ENCODE measurements around the gene BCAR1. TPM values are rescaled to one million over a fixed set of nuclear protein-coding genes. Genes with fewer than 3 reads are reported as not detected.

The BCAR1 gene
- total RNA-seq, 1 donor from 2014 or later, result 39.5 TPM

DNA sequence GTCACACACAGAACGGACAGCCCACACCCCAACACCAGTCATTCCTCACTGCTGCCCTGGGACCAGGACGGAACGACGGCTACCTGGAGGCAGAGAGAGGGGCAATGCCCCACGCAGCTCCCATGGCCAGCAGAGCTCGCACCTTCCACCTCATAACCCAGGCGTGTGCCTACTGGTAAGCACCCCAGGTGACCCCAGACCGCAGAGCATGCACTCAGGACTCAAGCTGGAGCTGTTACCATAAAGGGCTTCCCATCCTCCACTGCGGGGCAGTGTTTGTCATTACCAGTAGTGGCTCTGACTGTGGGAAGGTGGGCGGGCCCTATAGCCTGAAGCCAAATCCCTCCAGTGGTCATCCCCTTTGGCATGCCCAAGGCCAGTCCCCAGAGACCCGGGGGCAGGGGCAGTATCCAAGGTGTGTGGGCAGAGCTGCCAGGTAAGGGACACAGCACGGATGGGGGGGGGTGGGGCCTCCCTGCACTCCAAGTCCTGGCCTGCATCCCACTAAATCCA lies 4.7 kb upstream of the BCAR1 start:
- Histone ChIP-seq H3K9me3 (no peaks in the 10 kb centered on the region), H3K36me3 (no peaks in the 10 kb centered on the region), H3K27ac (peak overlapping the region; percentile 88), H3K4me1 (peaks cover 80% of the 10 kb centered on the region), H3K4me3 (peak overlapping the region in 1 of 2 donors; percentile 30), H3K27me3 (no peaks in the 10 kb centered on the region)
- TF ChIP-seq POLR2A (IDR thresholded peaks at IDR 0.05) (no peak), CTCF (IDR thresholded peaks at IDR 0.05) (no peak), POLR2AphosphoS5 (IDR thresholded peaks at IDR 0.05; ENCODE audit: insufficient read depth in 1 of 2, low read depth in 1 of 2) (no peak)
- DNase-seq (ENCODE audit: extremely low spot score in 2 of 2), result no peak
- intact Hi-C loops (cut with DNase I), result no loop called here

DNA sequence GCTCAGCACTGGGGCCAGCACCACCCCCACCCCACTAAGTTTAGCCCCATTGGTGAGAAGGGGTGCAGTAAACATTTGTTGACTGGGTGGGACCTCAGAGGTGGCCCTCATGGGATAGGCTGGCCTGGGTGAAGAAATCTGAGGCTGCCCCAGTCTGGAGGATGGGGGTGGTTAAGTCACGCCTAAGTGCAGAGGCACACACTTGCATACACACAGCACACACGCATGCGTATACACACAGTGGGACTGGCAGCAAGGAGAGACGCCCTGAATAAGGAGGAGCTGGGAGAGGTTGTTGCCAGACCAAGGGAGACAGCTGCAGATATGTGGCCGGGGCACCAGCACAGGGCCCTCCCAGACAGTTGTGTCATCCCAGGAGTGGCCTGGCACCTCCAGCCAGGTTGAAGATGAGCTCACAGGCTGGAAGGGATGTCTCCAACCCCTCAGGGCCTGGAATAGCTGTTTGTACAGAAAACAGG lies 3.0 kb upstream of the BCAR1 start:
- intact Hi-C loops (cut with DNase I), result loop anchor here (5.0 kb wide), 1 partner anchor 48 kb away; no protein-coding TSS in a partner anchor
- peak overlapping the region; percentile 88 for H3K27ac ChIP-seq
- no peak for DNase-seq (ENCODE audit: extremely low spot score in 2 of 2)

GRCh38 chr16:75252946-75253911 lies 1.8 kb upstream of the BCAR1 start:
- H3K36me3 ChIP-seq, result no peaks in the 10 kb centered on the region
- peaks cover 93% of the 10 kb centered on the region for H3K4me1 ChIP-seq
- H3K27me3 ChIP-seq, result no peaks in the 10 kb centered on the region
- peak overlapping the region; percentile 88 for H3K27ac ChIP-seq
- no peak overlapping the region for H3K4me3 ChIP-seq
- no peak for DNase-seq (ENCODE audit: extremely low spot score in 2 of 2)
- no peaks in the 10 kb centered on the region for H3K9me3 ChIP-seq
- intact Hi-C loops (cut with DNase I), result loop anchor here (5.0 kb wide), 1 partner anchor 49 kb away; no protein-coding TSS in a partner anchor
- TF ChIP-seq POLR2A (IDR thresholded peaks at IDR 0.05), result no peak
- TF ChIP-seq CTCF (IDR thresholded peaks at IDR 0.05), result no peak
- TF ChIP-seq POLR2AphosphoS5 (IDR thresholded peaks at IDR 0.05; ENCODE audit: insufficient read depth in 1 of 2, low read depth in 1 of 2), result no peak

More for the DNA sequence above, 3.0 kb upstream of the BCAR1 start:
- peaks cover 93% of the 10 kb centered on the region for H3K4me1 ChIP-seq
- H3K36me3 ChIP-seq, result no peaks in the 10 kb centered on the region
- H3K4me3 ChIP-seq, result no peak overlapping the region
- no peaks in the 10 kb centered on the region for H3K9me3 ChIP-seq
- no peaks in the 10 kb centered on the region for H3K27me3 ChIP-seq
- TF ChIP-seq POLR2AphosphoS5 (IDR thresholded peaks at IDR 0.05; ENCODE audit: insufficient read depth in 1 of 2, low read depth in 1 of 2) (no peak), POLR2A (IDR thresholded peaks at IDR 0.05) (no peak), CTCF (IDR thresholded peaks at IDR 0.05) (no peak)

GRCh38 chr16:75252049-75252864 lies 833 bp upstream of the BCAR1 start:
- Histone ChIP-seq H3K27me3 (no peaks in the 10 kb centered on the region), H3K4me1 (peaks cover 93% of the 10 kb centered on the region), H3K4me3 (peak overlapping the region; percentile 57 to 85), H3K36me3 (no peaks in the 10 kb centered on the region), H3K9me3 (no peaks in the 10 kb centered on the region), H3K27ac (peak overlapping the region; percentile 88)
- no peak for DNase-seq (ENCODE audit: extremely low spot score in 2 of 2)
- intact Hi-C loops (cut with DNase I), result loop anchor here (5.0 kb wide), 1 partner anchor 50 kb away; no protein-coding TSS in a partner anchor
- TF ChIP-seq POLR2A (IDR thresholded peaks at IDR 0.05) (no peak), CTCF (IDR thresholded peaks at IDR 0.05) (no peak), POLR2AphosphoS5 (IDR thresholded peaks at IDR 0.05; ENCODE audit: insufficient read depth in 1 of 2, low read depth in 1 of 2) (no peak)
